Measurements from ENCODE around the gene HS3ST4. TPM values are rescaled to one million over a fixed set of nuclear protein-coding genes. Genes with fewer than 3 reads are reported as not detected.
A peak's percentile ranks its signal among the peaks of the same experiment; 100 is the strongest.

The HS3ST4 gene
- total and polyA plus RNA-seq, 10 of the 15 experiments (the other 5 are each of a cell fraction or from before 2014, with no cell fraction given): 0.05 TPM; not detected in 9

- H3K9me3 ChIP-seq (replicated peaks; ENCODE audit: control insufficient read depth, insufficient read depth, low read length): no peaks in the 10 kb centered on the region
- in situ Hi-C loops (cut with MboI) (no loop called here), intact Hi-C loops (cut with micrococcal nuclease; ENCODE audit: unreplicated experiment) (no loop called here)
- no peaks in the 10 kb centered on the region for H3K79me2 ChIP-seq (ENCODE audit: control insufficient read depth, insufficient read depth, low read length)
- 0% methylated on average over 1 of the region's 1 CpG for WGBS (ENCODE audit: insufficient coverage, insufficient replicate concordance, low lambda C conversion rate, missing lambda C conversion rate)
- ChIA-PET RAD21 (ENCODE audit: unreplicated experiment) (no interaction called here), SMC1A (ENCODE audit: uncharacterized antibody, unreplicated experiment) (no interaction called here), POLR2A (no interaction called here), CTCF (no interaction called here)
- no peaks in the 10 kb centered on the region for H3K4me1 ChIP-seq (ENCODE audit: control insufficient read depth, insufficient read depth, low read length)
- no peak overlapping the region for H2AFZ ChIP-seq (ENCODE audit: control insufficient read depth, low read depth, low read length)
- BruUV-seq (replicated peaks): no TSS peak
- H3K36me3 ChIP-seq (ENCODE audit: control insufficient read depth in 2 of 2, insufficient read depth in 2 of 2, low read length in 1 of 2): no peaks in the 10 kb centered on the region
- no peaks in the 10 kb centered on the region for H3K27me3 ChIP-seq (replicated peaks in 1 of 2; ENCODE audit: control insufficient read depth in 2 of 2, insufficient read depth in 2 of 2, low read length in 1 of 2)
- peak; percentile 5 for DNase-seq (ENCODE audit: low read depth, low spot score)
- no peak for TF ChIP-seq SRF (IDR thresholded peaks at IDR 0.05; ENCODE audit: low read depth in 2 of 2, low read length in 2 of 2)
- no peak for TF ChIP-seq CHD2 (IDR thresholded peaks at IDR 0.05; ENCODE audit: borderline replicate concordance, low read depth, low read length)
- no peak for TF ChIP-seq BCLAF1 (IDR thresholded peaks at IDR 0.05)
- no peak for TF ChIP-seq ZNF274 (IDR thresholded peaks at IDR 0.05; ENCODE audit: insufficient read depth, insufficient read length)
- TF ChIP-seq MTA3 (IDR thresholded peaks at IDR 0.05; ENCODE audit: borderline replicate concordance, low read length): no peak
- peak; percentile 69 for TF ChIP-seq JUNB (IDR thresholded peaks at IDR 0.05)
- TF ChIP-seq RAD51 (IDR thresholded peaks at IDR 0.05): no peak
- TF ChIP-seq CEBPZ (IDR thresholded peaks at IDR 0.05; ENCODE audit: low read depth, low read length): no peak
- no peak for TF ChIP-seq WRNIP1 (IDR thresholded peaks at IDR 0.05; ENCODE audit: borderline replicate concordance, low read depth, low read length)
- 0 out of 2 replicates have a peak, but pooled peaks have one; percentile 18 for TF ChIP-seq RAD21 (IDR thresholded peaks at IDR 0.05; ENCODE audit: insufficient read depth, low read depth, low read length)
- ATAC-seq: peak; percentile 75
- no peak overlapping the region for H3K4me3 ChIP-seq
- no peaks in the 10 kb centered on the region for H4K20me1 ChIP-seq (ENCODE audit: control insufficient read depth, insufficient read depth)
- H3K27ac ChIP-seq (ENCODE audit: control insufficient read depth, insufficient read depth): no peak overlapping the region
- no peak overlapping the region for H3K9ac ChIP-seq (ENCODE audit: control insufficient read depth, insufficient read depth, low read length)
- H3K4me2 ChIP-seq (ENCODE audit: control insufficient read depth, insufficient read depth): no peak overlapping the region
- no peak for FAIRE-seq
Measured at GRCh38 chr16:25966172-25967097, 274.7 kb downstream of the HS3ST4 start.

Data from GM12878 (cell line).